HEK293 (cell line): Measurements from ENCODE around the gene RAB1A.
A peak's percentile ranks its signal among the peaks of the same experiment; 100 is the strongest.

Experiments
- CTCF ChIA-PET: fragments of 350-600 bp; formaldehyde crosslinking; extraction: SDS; loops from one replicate; lab custom pipeline; 2021; ENCODE audit warnings: antibody characterized with exemption; lab: Yijun Ruan, JAX
- POLR2A ChIA-PET: fragments of 300-600 bp; formaldehyde crosslinking; extraction: SDS; loops from one replicate; lab custom pipeline; 2020; ENCODE audit warnings: antibody characterized with exemption, inconsistent platforms; lab: Yijun Ruan, JAX
- H3K27ac ChIP-seq: fragments of 200-500 bp; sonication (Bioruptor generic); 2 replicates; pipeline ENCODE4 v1.5.1; 2014; ENCODE audit warnings: low read depth, low read length, control low read depth, inconsistent platforms; ENCODE audit errors: extremely low read depth
- H3K36me3 ChIP-seq, 2 experiments: fragments of 200-500 bp in 1 of 2; sonication (Bioruptor generic) in 1 of 2; 1 replicate in 1 of 2; 2 replicates in 1 of 2; pipeline ENCODE4 v1.5.1; 2014 to 2017; ENCODE audit warnings: inconsistent platforms in 2 of 2, low read length in 2 of 2; ENCODE audit not compliant: control insufficient read depth in 2 of 2, insufficient read depth in 1 of 2
- H3K4me1 ChIP-seq: fragments of 200-500 bp; sonication (Bioruptor generic); 2 replicates; pipeline ENCODE4 v1.5.1; 2014; ENCODE audit warnings: mild to moderate bottlenecking, low read length, inconsistent platforms; ENCODE audit not compliant: control insufficient read depth, insufficient read depth
- H3K4me3 ChIP-seq: 2 replicates; pipeline ENCODE4 v1.5.1; 2011; ENCODE audit warnings: low read depth, mild to moderate bottlenecking, control low read depth, low read length, moderate library complexity
- H3K9me3 ChIP-seq: fragments of 200-500 bp; sonication (Bioruptor generic); 2 replicates; pipeline ENCODE4 v1.5.1; 2014; ENCODE audit warnings: low read depth, low read length, inconsistent platforms; ENCODE audit not compliant: control insufficient read depth, insufficient read depth
- FEZF1 ChIP-seq: fragments of 450-650 bp; formaldehyde crosslinking; IDR thresholded peaks from 2 replicates; pipeline ENCODE4 v1.5.1; 2016; ENCODE audit warnings: missing biosample characterization, missing genetic modification characterization
- REPIN1 ChIP-seq: fragments of 450-650 bp; formaldehyde crosslinking; IDR thresholded peaks from 2 replicates; pipeline ENCODE4 v1.5.1; 2017; ENCODE audit warnings: missing biosample characterization, missing genetic modification characterization, low read depth
- SETDB1 ChIP-seq: IDR thresholded peaks from one replicate; pipeline ENCODE4 v1.6.1; 2017; ENCODE audit warnings: mild to moderate bottlenecking, low read length, moderate library complexity, mixed read lengths; ENCODE audit not compliant: insufficient read length
- WT1 ChIP-seq: fragments of 450-650 bp; formaldehyde crosslinking; IDR thresholded peaks from 2 replicates; pipeline ENCODE4 v1.5.1; 2016; ENCODE audit warnings: missing biosample characterization, missing genetic modification characterization
- YY1 ChIP-seq: fragments of 450-650 bp; formaldehyde crosslinking; IDR thresholded peaks from 2 replicates; pipeline ENCODE4 v1.5.1; 2018; ENCODE audit warnings: missing biosample characterization, missing genetic modification characterization
- ZBTB21 ChIP-seq: fragments of 450-650 bp; formaldehyde crosslinking; IDR thresholded peaks from 2 replicates; pipeline ENCODE4 v1.5.1; 2017; ENCODE audit warnings: missing biosample characterization, missing genetic modification characterization
- ZFP41 ChIP-seq: fragments of 450-650 bp; formaldehyde crosslinking; IDR thresholded peaks from 2 replicates; pipeline ENCODE4 v1.5.1; 2016; ENCODE audit warnings: missing biosample characterization, missing genetic modification characterization, borderline replicate concordance
- ZNF302 ChIP-seq: fragments of 450-650 bp; formaldehyde crosslinking; IDR thresholded peaks from 2 replicates; pipeline ENCODE4 v1.5.1; 2016; ENCODE audit warnings: missing biosample characterization, missing genetic modification characterization, low read depth
- ZNF514 ChIP-seq: fragments of 450-650 bp; formaldehyde crosslinking; IDR thresholded peaks from 2 replicates; pipeline ENCODE4 v1.5.1; 2016; ENCODE audit warnings: missing biosample characterization, missing genetic modification characterization
- ZNF549 ChIP-seq: fragments of 450-650 bp; IDR thresholded peaks from 2 replicates; pipeline ENCODE4 v1.5.1; 2018; ENCODE audit warnings: missing biosample characterization, missing genetic modification characterization, mild to moderate bottlenecking, inconsistent platforms, moderate library complexity
- ZNF585B ChIP-seq: fragments of 450-650 bp; formaldehyde crosslinking; IDR thresholded peaks from 2 replicates; pipeline ENCODE4 v1.5.1; 2016; ENCODE audit warnings: missing biosample characterization, missing genetic modification characterization
- ZNF654 ChIP-seq: fragments of 450-650 bp; formaldehyde crosslinking; IDR thresholded peaks from 2 replicates; pipeline ENCODE4 v1.5.1; 2016; ENCODE audit warnings: low read depth, missing biosample characterization, missing genetic modification characterization
- ZNF776 ChIP-seq: fragments of 450-650 bp; formaldehyde crosslinking; IDR thresholded peaks from 2 replicates; pipeline ENCODE4 v1.5.0; 2017; ENCODE audit warnings: missing biosample characterization, missing genetic modification characterization, borderline replicate concordance
- TF ChIP-seq, protein P1 (sequence below): fragments of 450-650 bp; formaldehyde crosslinking; IDR thresholded peaks from 2 replicates; pipeline ENCODE4 v1.5.1; 2016; ENCODE audit warnings: missing biosample characterization, missing genetic modification characterization
- TF ChIP-seq, protein P2 (sequence below): fragments of 450-650 bp; formaldehyde crosslinking; IDR thresholded peaks from 2 replicates; pipeline ENCODE4 v1.5.1; 2017; ENCODE audit warnings: missing biosample characterization, mild to moderate bottlenecking, missing genetic modification characterization, moderate library complexity
- TF ChIP-seq, protein P3 (sequence below): fragments of 450-650 bp; formaldehyde crosslinking; IDR thresholded peaks from 2 replicates; pipeline ENCODE4 v1.5.0; 2017; ENCODE audit warnings: missing biosample characterization, missing genetic modification characterization, borderline replicate concordance
- TF ChIP-seq, protein P4 (sequence below): fragments of 450-650 bp; formaldehyde crosslinking; IDR thresholded peaks from 2 replicates; pipeline ENCODE4 v1.5.1; 2017; ENCODE audit warnings: missing biosample characterization, missing genetic modification characterization

The RAB1A gene

DNA sequence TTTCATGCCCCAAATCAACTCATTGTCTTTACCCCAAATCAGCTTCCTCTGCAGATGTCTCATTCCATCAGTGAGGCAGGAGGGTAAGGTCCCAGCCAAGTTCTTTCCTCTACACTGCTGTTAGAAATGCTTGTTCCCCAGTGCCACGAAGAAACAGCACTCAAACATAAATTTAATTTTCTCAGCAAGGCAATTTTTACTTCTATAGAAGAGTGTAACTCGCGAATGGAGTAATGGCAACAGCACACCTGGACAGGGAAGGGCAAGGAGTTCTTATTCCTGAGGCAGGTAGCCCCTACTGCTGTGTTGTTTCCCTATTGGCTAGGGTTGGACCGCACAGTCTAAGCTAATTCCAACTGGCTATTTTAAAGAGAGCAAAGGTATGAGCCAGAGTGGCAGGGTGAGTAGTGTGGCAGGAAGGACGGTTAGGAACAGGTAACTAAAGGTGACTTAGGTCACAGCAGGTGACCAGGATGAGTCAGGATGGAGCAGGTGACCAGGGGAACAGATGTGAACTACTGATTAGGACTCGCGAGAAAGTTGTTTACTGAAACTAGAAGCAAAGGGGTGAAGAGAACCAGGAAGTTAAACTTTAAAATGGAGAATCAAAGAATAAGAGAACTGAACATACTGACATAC, 85.7 kb downstream of the RAB1A start:
- TF ChIP-seq SETDB1 (peak; percentile 58), YY1 (tag by site-specific recombination) (no peak)
- no peak overlapping the region for H3K4me3 ChIP-seq
- H3K27ac ChIP-seq, result no peak overlapping the region
- peaks cover 0 to 25% of the 10 kb centered on the region in 2 experiments; a peak in 2 of 3 replicates for H3K36me3 ChIP-seq
- ChIA-PET CTCF (interaction anchor here (0.6 to 1.6 kb wide), 2 partner anchors 125 to 126 kb away, joined by 3 to 10 read pairs; no protein-coding TSS in a partner anchor), POLR2A (no interaction called here)
- H3K9me3 ChIP-seq, result no peaks in the 10 kb centered on the region
- H3K4me1 ChIP-seq, result no peaks in the 10 kb centered on the region

DNA sequence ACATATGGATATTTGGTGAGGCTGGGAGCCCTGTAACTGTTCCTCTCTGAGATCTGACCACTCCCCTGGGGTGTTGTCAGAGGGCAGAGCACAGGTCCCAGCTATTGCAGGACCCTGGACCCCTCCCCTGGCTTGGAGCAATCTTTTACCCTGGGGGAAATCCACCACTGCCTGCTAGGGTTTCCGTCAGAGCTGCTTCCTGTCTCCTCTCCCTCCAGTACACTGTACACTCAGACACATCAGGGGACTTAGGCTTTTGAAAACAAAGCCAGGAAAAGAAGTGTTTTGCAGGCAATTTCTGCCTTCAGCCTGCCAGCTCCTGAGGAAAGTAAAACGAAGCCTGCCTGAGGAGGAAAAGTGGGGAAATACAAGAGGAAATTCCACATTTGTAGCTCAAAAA, 86.9 kb downstream of the RAB1A start:
- H3K27ac ChIP-seq, result no peak overlapping the region
- H3K4me1 ChIP-seq, result no peaks in the 10 kb centered on the region
- CTCF ChIA-PET, result interaction anchor here (0.6 to 1.6 kb wide), 4 partner anchors 13 to 531 kb away, joined by 3 to 10 read pairs (median 4); partner anchors contain the start of gene CEP68
- POLR2A ChIA-PET, result interaction anchor here (0.6 to 1.1 kb wide), 3 partner anchors 13 to 124 kb away, joined by 3 to 8 read pairs (median 3); no protein-coding TSS in a partner anchor
- no peak overlapping the region for H3K4me3 ChIP-seq
- H3K36me3 ChIP-seq, result peaks cover 6 to 29% of the 10 kb centered on the region in 2 experiments; a peak in 2 of 3 replicates
- TF ChIP-seq FEZF1 (no peak), REPIN1 (tag by site-specific recombination) (no peak), ZBTB21 (tag by site-specific recombination) (no peak), WT1 (tag by site-specific recombination) (no peak), ZNF654 (tag by site-specific recombination) (no peak), ZNF776 (tag by site-specific recombination) (no peak), ZFP41 (tag by site-specific recombination) (no peak), ZNF549 (no peak), ZNF585B (tag by site-specific recombination) (no peak), ZNF302 (tag by site-specific recombination) (no peak), ZNF514 (tag by site-specific recombination) (no peak)
- TF ChIP-seq, protein P1, sequence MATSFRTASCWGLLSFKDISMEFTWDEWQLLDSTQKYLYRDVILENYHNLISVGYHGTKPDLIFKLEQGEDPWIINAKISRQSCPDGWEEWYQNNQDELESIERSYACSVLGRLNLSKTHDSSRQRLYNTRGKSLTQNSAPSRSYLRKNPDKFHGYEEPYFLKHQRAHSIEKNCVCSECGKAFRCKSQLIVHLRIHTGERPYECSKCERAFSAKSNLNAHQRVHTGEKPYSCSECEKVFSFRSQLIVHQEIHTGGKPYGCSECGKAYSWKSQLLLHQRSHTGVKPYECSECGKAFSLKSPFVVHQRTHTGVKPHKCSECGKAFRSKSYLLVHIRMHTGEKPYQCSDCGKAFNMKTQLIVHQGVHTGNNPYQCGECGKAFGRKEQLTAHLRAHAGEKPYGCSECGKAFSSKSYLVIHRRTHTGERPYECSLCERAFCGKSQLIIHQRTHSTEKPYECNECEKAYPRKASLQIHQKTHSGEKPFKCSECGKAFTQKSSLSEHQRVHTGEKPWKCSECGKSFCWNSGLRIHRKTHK, result no peak
- TF ChIP-seq, protein P2, sequence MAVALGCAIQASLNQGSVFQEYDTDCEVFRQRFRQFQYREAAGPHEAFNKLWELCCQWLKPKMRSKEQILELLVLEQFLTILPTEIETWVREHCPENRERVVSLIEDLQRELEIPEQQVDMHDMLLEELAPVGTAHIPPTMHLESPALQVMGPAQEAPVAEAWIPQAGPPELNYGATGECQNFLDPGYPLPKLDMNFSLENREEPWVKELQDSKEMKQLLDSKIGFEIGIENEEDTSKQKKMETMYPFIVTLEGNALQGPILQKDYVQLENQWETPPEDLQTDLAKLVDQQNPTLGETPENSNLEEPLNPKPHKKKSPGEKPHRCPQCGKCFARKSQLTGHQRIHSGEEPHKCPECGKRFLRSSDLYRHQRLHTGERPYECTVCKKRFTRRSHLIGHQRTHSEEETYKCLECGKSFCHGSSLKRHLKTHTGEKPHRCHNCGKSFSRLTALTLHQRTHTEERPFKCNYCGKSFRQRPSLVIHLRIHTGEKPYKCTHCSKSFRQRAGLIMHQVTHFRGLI (tag by site-specific recombination), result no peak
- TF ChIP-seq, protein P3, sequence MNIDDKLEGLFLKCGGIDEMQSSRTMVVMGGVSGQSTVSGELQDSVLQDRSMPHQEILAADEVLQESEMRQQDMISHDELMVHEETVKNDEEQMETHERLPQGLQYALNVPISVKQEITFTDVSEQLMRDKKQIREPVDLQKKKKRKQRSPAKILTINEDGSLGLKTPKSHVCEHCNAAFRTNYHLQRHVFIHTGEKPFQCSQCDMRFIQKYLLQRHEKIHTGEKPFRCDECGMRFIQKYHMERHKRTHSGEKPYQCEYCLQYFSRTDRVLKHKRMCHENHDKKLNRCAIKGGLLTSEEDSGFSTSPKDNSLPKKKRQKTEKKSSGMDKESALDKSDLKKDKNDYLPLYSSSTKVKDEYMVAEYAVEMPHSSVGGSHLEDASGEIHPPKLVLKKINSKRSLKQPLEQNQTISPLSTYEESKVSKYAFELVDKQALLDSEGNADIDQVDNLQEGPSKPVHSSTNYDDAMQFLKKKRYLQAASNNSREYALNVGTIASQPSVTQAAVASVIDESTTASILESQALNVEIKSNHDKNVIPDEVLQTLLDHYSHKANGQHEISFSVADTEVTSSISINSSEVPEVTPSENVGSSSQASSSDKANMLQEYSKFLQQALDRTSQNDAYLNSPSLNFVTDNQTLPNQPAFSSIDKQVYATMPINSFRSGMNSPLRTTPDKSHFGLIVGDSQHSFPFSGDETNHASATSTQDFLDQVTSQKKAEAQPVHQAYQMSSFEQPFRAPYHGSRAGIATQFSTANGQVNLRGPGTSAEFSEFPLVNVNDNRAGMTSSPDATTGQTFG (tag by site-specific recombination), result no peak
- TF ChIP-seq, protein P4, sequence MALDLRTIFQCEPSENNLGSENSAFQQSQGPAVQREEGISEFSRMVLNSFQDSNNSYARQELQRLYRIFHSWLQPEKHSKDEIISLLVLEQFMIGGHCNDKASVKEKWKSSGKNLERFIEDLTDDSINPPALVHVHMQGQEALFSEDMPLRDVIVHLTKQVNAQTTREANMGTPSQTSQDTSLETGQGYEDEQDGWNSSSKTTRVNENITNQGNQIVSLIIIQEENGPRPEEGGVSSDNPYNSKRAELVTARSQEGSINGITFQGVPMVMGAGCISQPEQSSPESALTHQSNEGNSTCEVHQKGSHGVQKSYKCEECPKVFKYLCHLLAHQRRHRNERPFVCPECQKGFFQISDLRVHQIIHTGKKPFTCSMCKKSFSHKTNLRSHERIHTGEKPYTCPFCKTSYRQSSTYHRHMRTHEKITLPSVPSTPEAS, result no peak
- H3K9me3 ChIP-seq, result no peaks in the 10 kb centered on the region
